ENCODE data around the gene CBFB.

DNA sequence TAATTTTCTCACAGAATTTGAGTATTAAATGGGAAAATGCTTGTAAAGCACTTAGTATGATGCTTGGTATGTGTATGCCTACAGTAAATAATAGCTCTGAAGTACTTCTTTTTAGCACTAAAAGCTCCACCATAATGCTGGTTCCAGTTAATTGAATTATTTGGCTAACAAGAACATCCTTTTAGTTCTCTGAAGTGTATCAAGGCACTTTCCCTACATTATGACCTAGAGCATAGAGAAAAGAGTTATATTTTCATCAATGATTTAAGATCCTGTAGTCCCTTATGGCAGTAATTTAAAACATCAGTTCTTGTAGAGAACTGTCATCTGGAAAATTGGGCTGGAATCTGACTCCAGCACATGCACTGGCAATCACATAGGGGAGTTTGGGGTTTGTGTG, 58.9 kb downstream of the CBFB start:
- TF ChIP-seq POLR2A (IDR thresholded peaks at IDR 0.05) = no peak
- TF ChIP-seq, protein P1, sequence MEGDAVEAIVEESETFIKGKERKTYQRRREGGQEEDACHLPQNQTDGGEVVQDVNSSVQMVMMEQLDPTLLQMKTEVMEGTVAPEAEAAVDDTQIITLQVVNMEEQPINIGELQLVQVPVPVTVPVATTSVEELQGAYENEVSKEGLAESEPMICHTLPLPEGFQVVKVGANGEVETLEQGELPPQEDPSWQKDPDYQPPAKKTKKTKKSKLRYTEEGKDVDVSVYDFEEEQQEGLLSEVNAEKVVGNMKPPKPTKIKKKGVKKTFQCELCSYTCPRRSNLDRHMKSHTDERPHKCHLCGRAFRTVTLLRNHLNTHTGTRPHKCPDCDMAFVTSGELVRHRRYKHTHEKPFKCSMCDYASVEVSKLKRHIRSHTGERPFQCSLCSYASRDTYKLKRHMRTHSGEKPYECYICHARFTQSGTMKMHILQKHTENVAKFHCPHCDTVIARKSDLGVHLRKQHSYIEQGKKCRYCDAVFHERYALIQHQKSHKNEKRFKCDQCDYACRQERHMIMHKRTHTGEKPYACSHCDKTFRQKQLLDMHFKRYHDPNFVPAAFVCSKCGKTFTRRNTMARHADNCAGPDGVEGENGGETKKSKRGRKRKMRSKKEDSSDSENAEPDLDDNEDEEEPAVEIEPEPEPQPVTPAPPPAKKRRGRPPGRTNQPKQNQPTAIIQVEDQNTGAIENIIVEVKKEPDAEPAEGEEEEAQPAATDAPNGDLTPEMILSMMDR (IDR thresholded peaks at IDR 0.05) = no peak

Measured in lower leg skin (tissue), 3 donors.